GM23338 (cell line): Measurements from ENCODE around the gene HDAC11. TPM values are rescaled to one million over a fixed set of nuclear protein-coding genes. Genes with fewer than 3 reads are reported as not detected.
A peak's percentile ranks its signal among the peaks of the same experiment; 100 is the strongest.

Experiments
- ATAC-seq: fragments of 200-7000 bp; cut with Tn5 transposase; 3 replicates; pipeline ENCODE4 v1.9.1; 2020
- DNase-seq: peaks from one replicate; pipeline ENCODE4 v3.0.0-alpha.2; 2015; ENCODE audit warnings: low spot score
- H2AFZ ChIP-seq: fragments of 200-600 bp; sonication (generic); 2 replicates; pipeline ENCODE4 v1.8.0; 2016; ENCODE audit warnings: antibody characterized with exemption, mild to moderate bottlenecking, moderate library complexity
- H3F3A ChIP-seq: fragments of 200-600 bp; sonication (generic); replicated peaks from 2 replicates; pipeline ENCODE4 v1.8.0; 2017; ENCODE audit warnings: antibody characterized with exemption, mixed run types, low read depth
- H3K27ac ChIP-seq: fragments of 200-600 bp; sonication (generic); 2 replicates; pipeline ENCODE4 v1.6.1; 2016; ENCODE audit warnings: low read depth
- H3K27me3 ChIP-seq: fragments of 200-600 bp; sonication (generic); 2 replicates; pipeline ENCODE4 v1.8.0; 2016; ENCODE audit warnings: mild to moderate bottlenecking, mixed run types, moderate library complexity; ENCODE audit not compliant: insufficient read depth
- H3K36me3 ChIP-seq: fragments of 200-600 bp; sonication (generic); 2 replicates; pipeline ENCODE4 v1.8.0; 2016; ENCODE audit warnings: mild to moderate bottlenecking; ENCODE audit not compliant: insufficient read depth
- H3K4me1 ChIP-seq: fragments of 200-600 bp; sonication (generic); 2 replicates; pipeline ENCODE4 v1.8.0; 2016; ENCODE audit warnings: mild to moderate bottlenecking, moderate library complexity; ENCODE audit not compliant: insufficient read depth
- H3K4me2 ChIP-seq: fragments of 200-600 bp; sonication (generic); 2 replicates; pipeline ENCODE4 v1.7.1; 2017; ENCODE audit warnings: mixed run types
- H3K4me3 ChIP-seq: fragments of 200-600 bp; sonication (generic); 2 replicates; pipeline ENCODE4 v1.6.1; 2016; ENCODE audit warnings: mixed run types
- H3K79me2 ChIP-seq: fragments of 200-600 bp; sonication (generic); replicated peaks from 2 replicates; pipeline ENCODE4 v1.8.0; 2017; ENCODE audit warnings: mild to moderate bottlenecking; ENCODE audit not compliant: insufficient read depth
- H3K9me2 ChIP-seq: fragments of 200-600 bp; sonication (generic); 2 replicates; pipeline ENCODE4 v1.8.0; 2017; ENCODE audit not compliant: insufficient read depth
- H4K20me1 ChIP-seq: fragments of 200-600 bp; sonication (generic); replicated peaks from 2 replicates; pipeline ENCODE4 v1.8.0; 2017; ENCODE audit warnings: mild to moderate bottlenecking; ENCODE audit not compliant: insufficient read depth
- H3K27ac Mint-ChIP-seq: 2 replicates; pipeline ENCODE4 v1.8.0; 2020; ENCODE audit warnings: inconsistent platforms, mild to moderate bottlenecking, moderate library complexity, mixed read lengths
- H3K27me3 Mint-ChIP-seq: 3 replicates; pipeline ENCODE4 v1.8.0; 2022; ENCODE audit warnings: low read depth, mild to moderate bottlenecking, moderate library complexity, mixed read lengths, inconsistent platforms; ENCODE audit not compliant: insufficient read depth, poor library complexity
- H3K36me3 Mint-ChIP-seq: 3 replicates; pipeline ENCODE4 v1.8.0; 2021; ENCODE audit warnings: low read depth, mild to moderate bottlenecking, inconsistent platforms, moderate library complexity, mixed read lengths
- H3K4me1 Mint-ChIP-seq: 3 replicates; pipeline ENCODE4 v1.8.0; 2020; ENCODE audit warnings: mild to moderate bottlenecking, inconsistent platforms, mixed read lengths
- H3K4me3 Mint-ChIP-seq: 3 replicates; pipeline ENCODE4 v1.8.0; 2021; ENCODE audit warnings: moderate library complexity, mild to moderate bottlenecking, inconsistent platforms, mixed read lengths
- H3K9me3 Mint-ChIP-seq: 3 replicates; pipeline ENCODE4 v1.8.0; 2020; ENCODE audit warnings: moderate library complexity, mild to moderate bottlenecking, inconsistent platforms, mixed read lengths
- CREB1 ChIP-seq: fragments of 250-450 bp; sonication (Bioruptor Pico); IDR thresholded peaks from 2 replicates; pipeline ENCODE4 v1.5.0; 2020; ENCODE audit warnings: low read depth, mild to moderate bottlenecking, moderate library complexity
- CTCF ChIP-seq, 2 experiments: fragments of 200-600 bp in 1 of 2; sonication (generic) in 1 of 2; conservative IDR thresholded peaks; 2 replicates each; pipeline versions ENCODE4 v1.5.1 to v1.6.1; 2016 to 2017; ENCODE audit warnings: antibody characterized with exemption in 2 of 2, low read depth in 2 of 2, mild to moderate bottlenecking in 2 of 2, moderate library complexity in 1 of 2
- EZH2 ChIP-seq: fragments of 200-600 bp; sonication (generic); IDR thresholded peaks from one replicate; pipeline ENCODE4 v1.8.0; 2017; ENCODE audit warnings: antibody characterized with exemption, mild to moderate bottlenecking, low read depth; ENCODE audit not compliant: unreplicated experiment
- NANOG ChIP-seq: IDR thresholded peaks from 2 replicates; pipeline ENCODE4 v1.6.1; 2016; ENCODE audit warnings: antibody characterized with exemption, borderline replicate concordance
- REST ChIP-seq: IDR thresholded peaks from one replicate; pipeline ENCODE4 v1.6.1; 2018; ENCODE audit warnings: antibody characterized with exemption; ENCODE audit not compliant: unreplicated experiment
- ZNF114 ChIP-seq: fragments of 250-450 bp; sonication (Bioruptor Pico); IDR thresholded peaks from 2 replicates; pipeline ENCODE4 v1.5.0; 2020; ENCODE audit warnings: mild to moderate bottlenecking, moderate library complexity
- ZNF331 ChIP-seq: fragments of 250-450 bp; sonication (Bioruptor Pico); IDR thresholded peaks from 2 replicates; pipeline ENCODE4 v1.5.0; 2020; ENCODE audit warnings: low read depth, mild to moderate bottlenecking, moderate library complexity
- ZNF462 ChIP-seq: fragments of 250-450 bp; sonication (Bioruptor Pico); IDR thresholded peaks from 2 replicates; pipeline ENCODE4 v1.5.0; 2020; ENCODE audit warnings: mild to moderate bottlenecking, moderate library complexity
- polyA plus RNA-seq: library from polyadenylated mRNA; unstranded; fragments of >200 nt; fragmentation: Nextera tagmentation; extraction: Ambion mirVana; gene quantifications from 2 replicates; pipeline ENCODE4 v1.2.1, GENCODE V29; 2016
- total RNA-seq: library from RNA; depleted of rRNA; stranded (reverse); fragments of >200 nt; shearing (Covaris generic); gene quantifications from 2 replicates; pipeline ENCODE4 v1.2.3, GENCODE V29; 2014

The HDAC11 gene
- total and polyA plus RNA-seq, 2 experiments from 2014 or later = 5.4 to 15.8 TPM

- Histone ChIP-seq H3K4me3 (no peak overlapping the region), H3K4me1 (no peaks in the 10 kb centered on the region), H3K79me2 (no peaks in the 10 kb centered on the region), H3K9me2 (no peaks in the 10 kb centered on the region), H3F3A (no peaks in the 10 kb centered on the region), H3K4me2 (no peak overlapping the region), H4K20me1 (no peaks in the 10 kb centered on the region), H3K36me3 (no peaks in the 10 kb centered on the region), H3K27ac (no peak overlapping the region), H2AFZ (peak overlapping the region; percentile 93; the same call in 1 of the 2 replicates), H3K27me3 (no peaks in the 10 kb centered on the region)
- DNase-seq = peak; percentile 56
- Mint-ChIP-seq H3K36me3 (peaks cover 7% of the 10 kb centered on the region), H3K4me1 (no peaks in the 10 kb centered on the region; the same call in 2 of the 3 replicates), H3K9me3 (peaks cover 16% of the 10 kb centered on the region; the same call in 2 of the 3 replicates), H3K27me3 (peaks cover 13% of the 10 kb centered on the region), H3K27ac (no peak overlapping the region; the same call in 1 of the 2 replicates), H3K4me3 (no peak overlapping the region)
- peak; percentile 16 to 42; a peak in 3 of 4 replicates for TF ChIP-seq CTCF (conservative IDR thresholded peaks at IDR 0.05; ENCODE audit: low read depth in 2 of 2)
- TF ChIP-seq ZNF114 (CRISPR knock-in tag) = no peak
- peak; percentile 92 for ATAC-seq
Measured at GRCh38 chr3:13519006-13519791, 39.1 kb downstream of the HDAC11 start.

GRCh38 chr3:13520326-13520880, 40.3 kb downstream of the HDAC11 start:
- Histone ChIP-seq H3K36me3 (no peaks in the 10 kb centered on the region), H4K20me1 (no peaks in the 10 kb centered on the region), H3K27me3 (no peaks in the 10 kb centered on the region), H3K79me2 (no peaks in the 10 kb centered on the region), H3K4me3 (no peak overlapping the region), H3K4me2 (no peak overlapping the region), H3K4me1 (no peaks in the 10 kb centered on the region), H3F3A (no peaks in the 10 kb centered on the region), H3K27ac (no peak overlapping the region), H2AFZ (no peak overlapping the region; the same call in 1 of the 2 replicates), H3K9me2 (no peaks in the 10 kb centered on the region)
- H3K4me1 Mint-ChIP-seq = peaks cover 3% of the 10 kb centered on the region; the same call in 2 of the 3 replicates
- no peak for ATAC-seq
- peaks cover 13% of the 10 kb centered on the region for H3K27me3 Mint-ChIP-seq
- H3K4me3 Mint-ChIP-seq = no peak overlapping the region
- no peak for DNase-seq
- peaks cover 7% of the 10 kb centered on the region for H3K36me3 Mint-ChIP-seq
- peaks cover 16% of the 10 kb centered on the region; the same call in 2 of the 3 replicates for H3K9me3 Mint-ChIP-seq
- H3K27ac Mint-ChIP-seq = no peak overlapping the region
- no peak for TF ChIP-seq EZH2
- no peak for TF ChIP-seq CREB1
- no peak for TF ChIP-seq REST
- no peak for TF ChIP-seq NANOG
- no peak for TF ChIP-seq ZNF462 (CRISPR knock-in tag)
- TF ChIP-seq ZNF114 (CRISPR knock-in tag) = no peak
- no peak for TF ChIP-seq ZNF331 (CRISPR knock-in tag)
